ENCODE results near the gene MYZAP.

MYZAP gene

GRCh38 chr15:57697588-57697987 lies 105.9 kb downstream of the MYZAP start:
- DNase-seq: no peak

GRCh38 chr15:57698243-57698642 lies 106.5 kb downstream of the MYZAP start:
- no peak for DNase-seq

- no peak for DNase-seq
Observed at GRCh38 chr15:57698991-57699390, 107.3 kb downstream of the MYZAP start.

- DNase-seq: no peak
Observed at GRCh38 chr15:57703387-57703786, 111.7 kb downstream of the MYZAP start.

GRCh38 chr15:57704441-57704840 lies 112.7 kb downstream of the MYZAP start:
- no peak for DNase-seq

GRCh38 chr15:57705746-57706404 lies 114.2 kb downstream of the MYZAP start:
- no peak for DNase-seq

- peak; percentile 92 for DNase-seq
Observed at GRCh38 chr15:57706405-57707209, 114.9 kb downstream of the MYZAP start, which contains the start of gene POLR2M. TSS of gene POLR2M (plus strand) at chr15:57706714. CDS start at chr15:57706843, 129 bp downstream.

GRCh38 chr15:57708047-57708446 lies 116.3 kb downstream of the MYZAP start:
- DNase-seq: no peak

GRCh38 chr15:57718309-57718708 lies 126.6 kb downstream of the MYZAP start:
- DNase-seq: no peak

- DNase-seq: no peak
Observed at GRCh38 chr15:57720867-57721266, 129.2 kb downstream of the MYZAP start.

- no peak for DNase-seq
Observed at GRCh38 chr15:57726411-57726810, 134.7 kb downstream of the MYZAP start.

- no peak for DNase-seq
Observed at GRCh38 chr15:57727031-57727430, 135.3 kb downstream of the MYZAP start.

- DNase-seq: no peak
Observed at GRCh38 chr15:57728436-57728835, 136.7 kb downstream of the MYZAP start.

GRCh38 chr15:57730876-57731275 lies 139.2 kb downstream of the MYZAP start:
- no peak for DNase-seq

- no peak for DNase-seq
Observed at GRCh38 chr15:57731530-57732103, 139.9 kb downstream of the MYZAP start.

- no peak for DNase-seq
Observed at GRCh38 chr15:57732526-57733331, 141.0 kb downstream of the MYZAP start.

- DNase-seq: no peak
Observed at GRCh38 chr15:57734860-57735259, 143.2 kb downstream of the MYZAP start.
